Measurements from ENCODE around the gene NOTCH4.
"Not testable (repeated sequence)": the region's sequence is repeated elsewhere in the genome, so short reads cannot be mapped to it uniquely, and the experiment has no call there.

Gene NOTCH4

DNA sequence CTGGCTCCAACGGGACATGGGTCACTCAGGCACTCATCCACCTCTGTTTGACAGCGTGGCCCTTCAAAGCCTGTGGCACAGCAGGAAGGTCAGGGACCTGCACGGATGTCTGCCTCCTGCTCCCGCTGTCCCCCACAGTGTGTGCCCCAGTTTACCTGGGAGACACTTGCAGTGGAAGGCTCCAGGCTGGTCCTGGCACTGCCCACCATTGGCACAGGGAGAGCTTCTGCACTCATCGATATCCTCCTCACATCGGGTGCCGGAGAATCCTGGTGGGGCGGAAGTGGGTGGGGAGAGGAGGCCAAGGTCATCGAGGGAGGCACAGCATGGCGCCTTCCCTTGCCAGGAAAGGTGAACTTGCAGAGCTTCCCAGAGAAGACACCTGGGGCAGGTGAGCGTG lies 6.9 kb downstream of the NOTCH4 start:
- DNase-seq: no peak

DNA sequence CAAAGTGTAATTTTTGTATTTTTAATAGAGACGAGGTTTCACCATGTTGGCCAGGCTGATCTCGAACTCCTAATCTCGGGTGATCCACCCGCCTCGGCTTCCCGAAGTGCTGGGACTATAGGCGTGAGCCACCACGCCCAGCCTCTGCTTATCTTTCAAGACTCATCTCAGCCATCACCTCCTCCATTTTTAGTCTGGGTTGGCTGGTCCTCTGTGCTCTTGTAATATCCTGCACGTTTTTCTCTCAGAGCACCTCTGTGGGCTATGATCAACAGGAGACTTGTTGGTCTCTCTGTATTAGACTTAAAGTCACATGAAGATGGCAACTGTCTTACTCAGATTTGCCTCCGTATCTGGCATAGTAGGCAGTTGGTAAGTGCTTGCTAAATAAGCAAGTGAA lies 7.6 kb downstream of the NOTCH4 start:
- no peak for DNase-seq

DNA sequence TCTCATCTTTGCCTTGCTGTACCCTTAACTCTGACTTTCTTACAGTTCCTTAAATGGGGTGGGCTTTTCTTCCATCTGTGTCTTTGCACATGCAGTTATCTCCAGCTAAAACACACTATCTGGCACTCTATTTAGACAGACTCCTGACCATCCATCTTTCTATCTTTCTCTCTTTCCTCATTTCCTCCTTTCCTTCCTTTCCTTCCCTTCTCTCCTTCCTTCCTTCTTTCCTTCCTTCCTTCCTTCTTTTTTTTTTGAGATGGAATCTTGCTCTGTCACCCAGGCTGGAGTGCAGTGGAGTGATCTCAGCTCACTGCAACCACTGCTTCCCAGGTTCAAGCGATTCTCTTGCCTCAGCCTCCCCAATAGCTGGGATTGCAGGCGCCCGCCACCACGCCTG lies 8.2 kb downstream of the NOTCH4 start:
- no peak for DNase-seq

DNA sequence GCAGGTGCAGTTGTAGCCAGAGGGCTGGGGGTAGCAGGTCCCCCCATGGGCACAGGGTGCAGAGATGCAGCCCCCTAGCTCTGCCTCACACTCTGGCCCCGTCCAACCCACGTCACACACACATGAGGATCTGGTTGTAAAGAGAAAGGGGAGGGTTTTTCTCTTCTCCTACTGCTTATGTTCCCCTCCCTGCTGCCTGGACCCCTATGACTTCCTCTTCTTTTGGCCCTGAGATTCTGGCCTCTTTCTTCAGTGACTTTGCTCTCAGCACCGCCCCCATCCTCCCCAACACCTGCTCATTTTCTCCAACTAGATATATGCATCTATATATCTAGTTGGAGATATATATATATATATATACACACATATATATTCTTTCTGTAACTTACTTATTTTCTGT lies 9.7 kb downstream of the NOTCH4 start:
- DNase-seq: no peak

DNA sequence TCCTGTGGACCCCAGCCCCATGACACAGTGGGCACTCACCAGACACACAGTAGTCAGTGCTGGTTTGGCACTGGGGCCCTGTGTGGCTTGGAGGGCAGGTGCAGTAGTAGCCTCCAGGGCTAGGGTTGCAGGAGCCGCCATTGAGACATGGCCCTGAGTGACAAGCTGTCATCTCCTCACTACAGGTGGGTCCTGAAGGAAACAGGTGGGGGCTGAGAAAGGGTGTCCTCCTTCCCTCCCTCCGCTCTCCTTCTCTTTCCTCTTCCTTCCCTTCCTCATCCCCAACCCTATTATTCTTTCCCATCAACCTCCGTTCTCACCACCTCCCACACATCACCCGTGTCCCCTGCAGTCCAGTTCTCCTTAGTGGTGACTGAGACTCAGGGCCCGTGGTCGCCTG lies 10.2 kb downstream of the NOTCH4 start:
- DNase-seq: no peak

DNA sequence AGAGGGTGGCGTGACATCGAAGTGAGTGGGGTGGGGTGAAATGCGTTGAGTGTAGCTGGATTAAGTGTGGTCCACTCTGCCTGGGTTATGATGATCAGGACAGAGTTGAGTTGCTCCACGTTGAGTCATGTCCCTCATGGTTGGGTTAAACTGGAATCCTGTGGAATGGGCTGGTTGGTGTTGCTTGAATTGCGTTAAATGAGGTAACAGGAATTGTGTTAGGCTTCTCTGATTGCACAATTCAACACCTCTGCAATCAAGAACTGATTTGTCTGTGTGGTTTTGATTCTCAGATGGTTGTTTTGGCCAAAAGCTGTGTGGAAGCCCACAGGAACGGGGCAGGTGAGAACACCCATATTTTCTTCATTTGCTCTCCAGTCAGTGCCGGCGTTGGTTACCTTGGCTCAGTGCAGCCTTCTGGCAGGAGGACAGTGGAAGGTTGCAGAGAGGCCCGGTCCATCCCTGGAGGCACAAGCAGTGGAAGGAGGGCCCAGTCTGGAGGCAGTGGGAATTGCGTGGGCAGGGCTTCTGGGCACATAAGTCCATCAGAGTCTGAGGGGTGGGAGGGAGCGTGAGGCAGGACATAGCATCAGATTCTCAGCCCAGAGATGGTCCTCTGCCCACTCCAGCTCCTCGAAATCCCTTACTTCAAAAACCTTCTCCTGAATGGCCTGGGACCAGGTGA lies 11.6 kb downstream of the NOTCH4 start:
- DNase-seq: no peak

DNA sequence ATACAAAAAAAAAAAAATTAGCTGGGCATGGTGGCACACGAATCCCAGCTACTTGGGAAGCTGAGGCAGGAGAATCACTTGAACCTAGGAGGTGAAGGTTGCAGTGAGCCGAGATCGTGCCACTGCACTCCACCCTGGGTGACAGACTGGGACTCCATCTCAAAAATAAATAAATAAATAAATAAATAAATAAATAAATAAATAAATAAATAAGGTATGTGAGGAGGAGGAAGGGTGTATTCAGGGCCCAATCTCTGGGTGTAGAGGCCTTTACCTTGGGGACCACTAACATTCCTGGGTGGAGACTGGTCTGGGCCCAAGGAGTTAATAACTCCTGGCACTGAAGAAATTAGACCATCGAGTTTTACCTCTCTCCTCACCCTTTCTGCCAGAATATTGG lies 12.4 kb downstream of the NOTCH4 start:
- DNase-seq: not testable (repeated sequence)

DNA sequence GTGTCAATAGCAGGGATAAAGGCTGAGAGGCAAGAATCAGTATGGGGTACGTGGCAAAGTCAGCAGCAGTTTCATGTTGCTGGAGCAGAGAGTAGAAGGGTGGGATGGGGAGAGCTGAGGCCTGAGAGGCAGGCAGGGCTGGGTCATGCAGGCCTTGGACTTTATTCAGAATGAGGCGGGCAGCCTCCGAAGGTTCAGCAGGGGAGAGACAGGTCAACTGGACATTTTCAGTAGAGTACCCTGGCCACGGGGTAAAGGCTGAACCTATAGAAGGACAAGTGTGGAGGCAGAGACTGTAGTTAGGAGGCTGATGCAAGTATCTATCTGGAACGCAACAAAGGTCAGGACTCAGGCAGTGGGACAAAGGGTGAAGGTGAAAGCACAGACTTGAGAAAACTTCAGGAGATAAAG lies 13.7 kb downstream of the NOTCH4 start:
- no peak for DNase-seq

DNA sequence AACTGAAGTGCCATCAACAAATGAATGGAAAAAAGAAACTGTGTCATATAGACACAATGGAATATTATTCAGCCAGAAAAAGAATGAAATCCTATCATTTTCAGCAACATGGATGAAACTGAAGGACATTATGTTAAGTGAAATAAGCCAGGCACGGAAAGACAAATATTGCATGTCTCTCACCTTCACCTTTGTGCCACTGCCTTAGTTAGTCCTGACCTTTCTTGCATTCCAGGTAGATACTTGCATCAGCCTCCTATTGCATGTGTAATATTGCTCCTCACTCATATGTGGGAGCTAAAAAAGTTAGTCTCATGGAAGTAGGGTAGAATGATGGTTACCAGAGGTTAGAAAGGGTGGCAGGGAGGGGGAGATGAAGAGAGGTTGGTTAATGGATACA lies 14.9 kb downstream of the NOTCH4 start:
- DNase-seq: no peak

DNA sequence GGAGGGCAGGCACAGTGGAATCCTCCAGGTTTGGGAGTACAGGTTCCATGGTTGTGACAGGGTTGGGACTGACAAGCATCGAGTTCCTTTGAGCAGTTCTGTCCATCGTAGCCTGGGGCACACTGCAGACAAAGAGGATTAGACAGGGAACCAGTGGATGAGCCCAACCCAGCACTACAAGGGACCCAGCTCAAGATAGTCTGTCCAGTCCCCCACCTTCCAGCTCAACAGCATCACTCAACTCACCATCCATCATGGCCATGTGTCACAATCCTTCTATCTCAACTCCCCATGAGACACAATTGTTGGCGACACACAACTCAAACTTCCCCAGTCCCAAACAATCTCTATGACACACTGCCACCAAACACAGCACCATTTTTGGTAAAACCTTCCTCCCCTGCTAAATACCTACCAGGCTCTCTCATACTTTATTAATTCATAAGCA lies 19.6 kb downstream of the NOTCH4 start:
- DNase-seq: no peak

DNA sequence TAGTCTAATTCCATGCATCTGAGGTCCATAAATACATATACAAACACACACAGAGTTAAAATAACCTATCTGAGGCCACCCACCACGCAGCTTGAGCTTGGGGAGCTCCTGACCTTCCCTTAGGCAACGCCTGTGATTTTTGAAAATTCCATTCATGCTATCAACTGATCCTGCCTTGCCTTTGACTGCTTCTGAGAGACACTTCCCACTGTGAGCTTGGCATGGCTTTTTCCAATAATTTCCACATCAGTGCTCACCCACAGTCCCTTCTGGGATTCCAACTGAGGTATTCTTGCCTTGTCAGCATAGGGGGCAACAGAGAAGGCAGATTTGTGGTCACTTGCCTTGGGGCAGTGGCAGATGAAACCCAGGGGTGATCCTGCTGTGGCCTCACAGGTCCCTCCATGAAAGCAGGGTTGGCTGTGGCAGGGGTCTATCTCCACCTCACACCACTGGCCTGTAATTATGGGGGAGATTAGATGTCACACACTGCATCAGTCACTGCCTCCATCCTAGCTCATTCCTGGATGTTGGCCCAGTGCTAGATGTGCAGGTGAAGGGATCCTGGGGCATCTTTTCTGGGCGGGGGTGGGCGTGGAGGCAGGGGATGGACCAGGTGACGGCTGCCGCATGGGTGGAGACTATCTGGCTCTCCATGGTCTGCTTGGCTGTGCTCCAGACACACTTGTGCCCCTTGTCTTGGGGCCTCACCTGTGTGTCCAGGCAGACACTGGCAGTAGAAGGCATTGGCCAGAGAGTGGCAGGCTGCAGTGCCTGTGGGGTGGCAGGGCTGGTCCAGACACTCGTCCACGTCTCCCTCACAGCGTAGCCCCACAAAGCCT lies 20.2 kb downstream of the NOTCH4 start:
- DNase-seq: no peak

DNA sequence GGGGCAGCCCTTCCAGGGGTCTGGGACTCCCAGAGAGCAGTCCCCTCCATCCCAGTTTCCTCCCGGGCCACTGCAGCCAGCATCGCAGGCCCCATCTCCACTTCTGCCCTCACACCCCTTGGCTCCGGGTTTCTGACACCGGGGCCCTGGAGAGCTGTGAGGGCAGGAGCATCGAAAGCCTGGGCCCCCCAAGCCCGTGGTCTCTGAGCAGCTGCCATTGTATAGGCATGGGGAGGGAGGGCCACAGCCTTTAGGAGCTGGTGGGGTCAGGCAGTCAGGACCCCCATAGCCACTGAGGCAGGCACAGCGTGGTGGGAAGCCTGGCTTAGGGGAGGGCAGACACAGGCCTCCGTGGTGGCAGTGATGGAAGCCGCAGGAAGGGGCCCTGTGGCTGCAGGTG lies 21.7 kb downstream of the NOTCH4 start:
- DNase-seq: no peak

DNA sequence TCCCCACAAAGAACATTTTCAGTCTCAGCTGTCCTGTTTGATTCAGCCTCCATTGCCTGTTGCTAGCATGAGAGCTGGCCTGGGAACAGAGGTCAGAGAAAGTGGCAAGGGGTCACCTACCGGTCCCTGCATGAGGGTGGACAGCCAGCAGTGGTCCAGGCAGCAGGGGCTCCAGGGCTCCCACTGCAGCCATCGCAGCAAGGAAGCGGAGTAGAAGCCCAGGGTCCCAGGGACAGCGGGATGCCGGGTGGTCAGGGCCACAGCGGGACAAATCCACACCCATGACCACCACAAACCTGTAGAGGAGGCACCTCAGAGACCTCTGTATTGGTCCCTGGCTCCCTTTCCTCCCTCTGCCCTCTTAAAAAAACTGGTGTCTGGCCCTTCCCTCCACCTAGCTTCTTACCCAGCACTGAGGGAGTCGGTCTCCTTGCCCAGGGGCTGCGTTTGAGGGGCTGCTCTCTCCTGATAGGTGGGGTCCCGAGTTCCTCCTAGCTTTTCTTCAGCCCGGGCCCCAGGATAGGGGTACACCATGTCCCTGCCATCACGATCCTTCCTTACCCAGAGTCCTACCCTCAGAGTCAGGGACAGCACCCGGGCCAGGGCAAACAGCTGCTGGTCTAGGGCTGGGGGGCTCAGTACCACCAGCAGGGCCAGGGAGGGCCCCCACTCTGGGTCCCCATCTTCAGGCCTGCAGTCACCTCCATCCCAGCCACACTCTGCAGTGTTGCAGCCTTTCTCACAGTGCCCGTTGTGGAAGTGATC lies 23.0 kb downstream of the NOTCH4 start:
- DNase-seq: no peak

DNA sequence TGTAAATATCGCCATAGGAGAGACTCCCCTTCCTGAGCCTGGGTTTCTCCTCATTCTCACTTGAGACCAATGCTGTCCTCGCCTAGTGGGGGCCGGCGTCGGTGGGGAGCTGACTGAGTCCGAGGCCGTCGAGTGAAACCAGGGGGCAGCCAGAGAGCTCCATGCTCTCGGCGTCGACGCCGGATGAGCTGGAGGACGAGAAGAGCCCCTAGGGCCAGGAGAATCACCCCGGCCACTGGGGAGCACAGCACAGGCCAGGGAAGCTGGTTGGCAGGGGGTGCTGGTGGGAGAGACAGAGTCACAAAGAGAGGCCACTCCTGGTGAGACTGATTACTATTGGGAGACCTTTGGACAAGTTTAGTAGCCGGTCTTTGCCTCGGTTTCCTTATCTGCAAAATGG lies 25.0 kb downstream of the NOTCH4 start:
- DNase-seq: no peak

DNA sequence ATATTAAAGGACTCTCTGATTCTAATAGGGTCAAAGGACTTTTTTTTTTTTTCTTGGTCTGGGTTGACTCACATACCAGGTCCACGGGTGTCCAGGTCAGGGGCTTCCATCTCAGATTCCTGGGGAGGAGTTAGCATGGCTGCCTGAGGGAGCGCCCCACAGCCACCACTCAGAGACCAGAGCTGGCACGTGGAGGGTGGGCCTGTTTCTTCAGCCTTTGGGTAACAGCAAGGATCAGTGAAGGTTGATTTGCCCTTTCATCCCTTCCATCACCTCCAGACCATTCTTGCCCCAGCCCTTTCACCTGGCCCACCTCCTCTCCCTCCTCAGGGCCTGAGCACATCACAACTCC lies 25.5 kb downstream of the NOTCH4 start:
- DNase-seq: no peak

DNA sequence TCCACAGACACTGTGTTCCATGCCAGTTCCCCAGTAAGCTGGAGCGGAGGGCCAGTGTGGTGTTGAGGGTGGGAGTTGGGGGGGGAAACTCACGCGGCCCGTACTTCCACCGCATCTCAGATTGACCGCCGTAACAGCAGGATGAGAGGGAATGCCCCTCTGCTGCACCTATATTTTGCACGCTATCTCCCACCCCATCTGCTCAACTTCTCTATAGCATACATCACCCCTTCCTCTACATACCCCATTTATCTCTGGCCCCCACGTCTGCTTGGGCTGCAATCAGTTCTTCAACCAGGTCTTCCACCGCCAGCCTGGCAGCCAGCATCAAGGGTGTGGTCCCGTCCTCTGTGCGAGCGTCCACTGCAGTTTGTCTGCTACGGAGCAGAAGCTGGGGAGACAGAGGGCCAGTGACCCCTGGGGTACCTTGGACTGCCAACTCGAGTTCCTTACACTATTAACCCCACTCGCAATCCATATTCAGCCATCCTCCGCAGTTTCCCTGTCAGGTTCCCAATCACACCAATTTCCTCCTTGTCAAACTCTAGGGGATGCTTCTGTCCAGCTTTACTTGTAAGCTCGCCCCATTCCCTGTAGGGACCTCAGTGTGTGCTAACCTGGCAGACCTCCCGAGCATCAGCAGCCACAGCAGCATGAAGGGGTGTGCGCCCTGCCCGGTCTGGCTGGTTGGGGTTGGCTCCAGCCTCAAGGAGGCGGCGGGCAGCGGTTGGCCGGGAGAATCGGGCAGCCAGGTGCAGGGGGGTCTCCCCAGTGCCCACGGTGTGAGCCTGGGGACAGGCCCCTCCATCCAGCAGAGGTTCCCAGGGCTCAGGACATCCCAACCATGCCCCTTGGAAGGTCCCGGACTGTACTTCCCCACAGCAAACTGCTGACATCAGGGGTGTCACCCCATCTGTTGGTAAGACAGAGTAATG lies 26.9 kb downstream of the NOTCH4 start:
- peak in 1 of 2 experiments; percentile 47 for DNase-seq

DNA sequence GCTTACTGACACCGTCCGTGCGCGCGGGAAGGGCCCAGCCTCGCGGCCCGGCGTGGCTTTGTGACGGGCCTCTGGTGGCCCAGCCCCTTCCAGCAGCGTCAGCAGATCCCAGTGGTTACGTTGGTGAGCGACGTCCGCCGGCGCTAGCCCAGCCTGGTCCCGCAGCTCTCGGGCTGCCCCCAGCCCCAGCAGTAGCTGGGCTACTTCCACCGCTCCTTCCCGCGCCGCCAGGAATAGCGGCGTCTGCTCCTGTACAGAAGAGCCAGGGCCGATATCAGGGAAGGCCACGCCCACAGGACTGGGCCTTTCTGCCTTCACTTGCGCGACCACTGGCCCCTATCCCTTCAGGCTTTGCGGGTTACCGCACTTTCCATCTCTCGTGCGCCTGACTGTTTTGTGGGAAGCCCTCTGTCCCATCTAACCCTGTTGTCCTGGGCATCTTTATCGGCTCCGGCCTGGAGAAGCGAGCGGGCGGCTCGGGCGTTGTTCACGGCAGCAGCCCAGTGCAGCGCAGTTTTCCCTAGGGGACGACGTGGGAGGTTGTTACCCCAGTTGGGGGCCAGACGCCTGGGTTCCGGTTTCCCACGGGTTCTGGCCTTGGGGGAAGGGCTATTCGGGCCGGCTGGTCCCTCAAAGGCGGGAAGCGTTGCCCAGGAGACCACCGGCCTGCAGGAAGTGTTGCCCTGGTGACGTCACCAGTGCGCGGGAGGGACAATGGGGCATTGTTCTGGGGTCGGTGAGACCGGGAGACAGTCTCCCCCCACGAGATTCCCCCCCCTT lies 27.8 kb downstream of the NOTCH4 start:
- DNase-seq: peak; percentile 33 to 45

DNA sequence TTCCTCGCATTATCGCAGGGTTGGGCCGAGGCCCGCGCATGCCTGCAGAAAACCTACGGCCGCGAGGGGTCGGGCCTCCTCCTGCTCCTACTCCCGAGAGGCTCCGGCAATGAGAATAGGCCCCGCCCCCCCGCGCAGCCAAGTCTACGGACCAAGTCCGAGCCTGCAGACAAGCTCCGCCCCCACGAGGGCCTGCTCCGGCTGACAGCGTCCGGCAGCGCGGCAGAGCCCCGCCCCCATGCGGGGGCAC lies 28.3 kb downstream of the NOTCH4 start:
- DNase-seq: peak; percentile 100

DNA sequence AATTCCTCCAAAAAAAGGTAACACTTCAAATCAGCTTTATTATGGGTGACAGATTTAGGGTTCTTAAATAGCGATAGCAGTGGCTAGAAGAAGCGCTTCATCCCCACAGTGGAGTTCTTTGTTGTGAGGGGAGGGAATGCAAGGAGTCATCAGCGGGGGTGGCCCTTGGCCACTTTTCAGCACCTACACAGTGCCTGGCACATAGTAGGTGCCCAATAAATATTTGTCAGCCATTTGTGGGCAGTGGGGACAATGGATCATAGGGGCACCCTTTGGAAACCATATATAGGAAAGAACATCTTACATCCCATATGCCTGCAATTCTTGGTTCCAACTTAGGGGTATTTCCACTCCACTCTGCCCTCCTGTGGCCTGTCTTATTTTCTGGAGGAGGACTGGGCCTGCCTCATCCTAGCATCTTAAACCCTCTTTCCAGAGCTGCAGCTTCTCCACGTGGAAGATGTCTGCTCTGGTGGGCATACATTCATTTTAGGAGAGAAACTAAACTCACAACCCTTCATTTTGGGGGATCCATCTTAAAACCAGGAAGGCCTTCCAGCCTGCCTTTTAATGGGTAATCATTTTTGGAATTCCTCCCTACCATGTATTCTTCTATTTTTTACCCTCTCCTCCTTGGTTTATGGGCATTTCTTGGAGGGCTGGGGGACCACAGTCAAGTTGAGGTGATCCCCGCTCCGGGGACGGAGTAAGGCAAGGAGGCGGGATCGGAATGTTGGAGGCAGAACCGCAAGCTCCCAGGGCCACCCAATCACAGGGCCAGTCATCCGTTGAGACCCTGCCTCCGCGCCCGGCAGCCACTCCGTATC lies 28.8 kb downstream of the NOTCH4 start:
- DNase-seq: peak; percentile 82 to 83

DNA sequence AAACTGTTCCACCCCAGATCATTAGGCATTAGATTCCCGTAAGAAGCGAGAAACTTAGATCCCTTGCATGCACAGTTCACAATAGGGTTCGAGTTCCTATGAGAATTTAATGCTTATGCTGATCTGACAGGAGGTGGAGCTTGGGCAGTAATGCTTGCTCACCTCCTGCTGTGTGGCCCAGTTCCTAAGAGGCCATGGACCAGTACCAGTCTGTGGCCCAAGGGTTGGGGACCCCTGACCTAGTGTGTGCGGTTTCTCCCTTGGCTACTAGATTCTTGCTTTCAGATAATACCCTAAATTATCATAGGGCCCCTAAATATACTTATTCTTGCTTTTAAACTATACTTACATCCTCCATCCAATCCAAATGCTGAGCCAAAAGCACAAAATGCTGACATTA lies 29.5 kb downstream of the NOTCH4 start:
- no peak for DNase-seq

DNA sequence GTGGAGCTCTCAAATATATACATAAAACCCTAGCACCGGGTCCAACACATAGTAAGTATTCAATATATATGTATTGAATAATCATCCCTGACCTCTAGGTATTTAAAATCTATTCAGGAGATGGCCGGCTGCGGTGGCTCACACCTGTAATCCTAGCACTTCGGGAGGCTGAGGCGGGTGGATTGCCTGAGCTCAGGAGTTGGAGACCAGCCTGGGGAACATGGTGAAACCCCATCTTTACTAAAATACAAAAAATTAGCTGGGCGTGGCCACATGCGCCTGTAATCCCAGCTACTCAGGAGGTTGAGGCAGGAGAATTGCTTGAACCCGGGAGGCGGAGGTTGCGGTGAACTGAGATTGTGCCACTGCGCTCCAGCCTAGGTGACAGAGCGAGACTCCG lies 30.8 kb downstream of the NOTCH4 start:
- not testable (repeated sequence) for DNase-seq

Measured in AML-193 (cell line).